Measurements from ENCODE around the gene ARMC9. TPM values are rescaled to one million over a fixed set of nuclear protein-coding genes. Genes with fewer than 3 reads are reported as not detected.
A peak's percentile ranks its signal among the peaks of the same experiment; 100 is the strongest.
"Not testable (repeated sequence)": the region's sequence is repeated elsewhere in the genome, so short reads cannot be mapped to it uniquely, and the experiment has no call there.

ARMC9 gene
- total and polyA plus RNA-seq, 2 donors = 13.5 to 25.9 TPM

- Histone ChIP-seq H3K4me3 (ENCODE audit: low read depth, low read length) (no peak overlapping the region), H3K36me3 (ENCODE audit: insufficient read depth) (peaks cover 1% of the 10 kb centered on the region), H3K27ac (ENCODE audit: low read depth) (no peak overlapping the region), H3K4me1 (ENCODE audit: insufficient read depth) (no peaks in the 10 kb centered on the region)
- 61% methylated on average over 5 of the region's 5 CpGs for WGBS
- no peak for DNase-seq (ENCODE audit: extremely low spot score)
Observed at GRCh38 chr2:231348704-231349373, 150.4 kb downstream of the ARMC9 start.

DNA sequence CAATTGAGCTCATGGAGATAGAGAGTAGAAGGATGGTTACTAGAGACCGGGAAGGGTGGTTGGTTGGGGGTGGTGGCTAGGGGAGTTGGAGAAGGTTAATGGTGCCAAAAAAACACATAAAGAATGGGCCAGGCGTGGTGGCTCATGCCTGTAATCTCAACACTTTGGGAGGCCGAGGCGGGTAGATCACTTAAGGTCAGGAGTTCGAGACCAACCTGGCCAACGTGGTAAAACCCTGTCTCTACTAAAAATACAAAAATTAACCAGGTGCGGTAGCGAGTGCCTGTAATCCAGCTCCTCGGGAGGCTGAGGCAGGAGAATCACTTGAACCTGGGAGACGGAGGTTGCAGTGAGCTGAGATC lies 150.9 kb downstream of the ARMC9 start:
- WGBS = 74% methylated on average over 10 of the region's 10 CpGs
- not testable (repeated sequence) for H3K4me3 ChIP-seq (ENCODE audit: low read depth, low read length); H3K4me1 ChIP-seq (ENCODE audit: insufficient read depth); DNase-seq (ENCODE audit: extremely low spot score); H3K27ac ChIP-seq (ENCODE audit: low read depth); H3K36me3 ChIP-seq (ENCODE audit: insufficient read depth)

GRCh38 chr2:231351648-231352047 lies 153.2 kb downstream of the ARMC9 start:
- H3K4me3 ChIP-seq (ENCODE audit: low read depth, low read length) = no peak overlapping the region
- DNase-seq (ENCODE audit: extremely low spot score) = no peak
- H3K27ac ChIP-seq (ENCODE audit: low read depth) = no peak overlapping the region
- no peaks in the 10 kb centered on the region for H3K4me1 ChIP-seq (ENCODE audit: insufficient read depth)
- 81% methylated on average over 5 of the region's 5 CpGs for WGBS
- no peaks in the 10 kb centered on the region for H3K36me3 ChIP-seq (ENCODE audit: insufficient read depth)

- Histone ChIP-seq H3K27ac (ENCODE audit: low read depth) (no peak overlapping the region), H3K36me3 (ENCODE audit: insufficient read depth) (no peaks in the 10 kb centered on the region), H3K4me3 (ENCODE audit: low read depth, low read length) (no peak overlapping the region), H3K4me1 (ENCODE audit: insufficient read depth) (no peaks in the 10 kb centered on the region)
- no peak for DNase-seq (ENCODE audit: extremely low spot score)
- WGBS = 95% methylated on average over 5 of the region's 6 CpGs
Observed at GRCh38 chr2:231353469-231353868, 155.0 kb downstream of the ARMC9 start.

DNA sequence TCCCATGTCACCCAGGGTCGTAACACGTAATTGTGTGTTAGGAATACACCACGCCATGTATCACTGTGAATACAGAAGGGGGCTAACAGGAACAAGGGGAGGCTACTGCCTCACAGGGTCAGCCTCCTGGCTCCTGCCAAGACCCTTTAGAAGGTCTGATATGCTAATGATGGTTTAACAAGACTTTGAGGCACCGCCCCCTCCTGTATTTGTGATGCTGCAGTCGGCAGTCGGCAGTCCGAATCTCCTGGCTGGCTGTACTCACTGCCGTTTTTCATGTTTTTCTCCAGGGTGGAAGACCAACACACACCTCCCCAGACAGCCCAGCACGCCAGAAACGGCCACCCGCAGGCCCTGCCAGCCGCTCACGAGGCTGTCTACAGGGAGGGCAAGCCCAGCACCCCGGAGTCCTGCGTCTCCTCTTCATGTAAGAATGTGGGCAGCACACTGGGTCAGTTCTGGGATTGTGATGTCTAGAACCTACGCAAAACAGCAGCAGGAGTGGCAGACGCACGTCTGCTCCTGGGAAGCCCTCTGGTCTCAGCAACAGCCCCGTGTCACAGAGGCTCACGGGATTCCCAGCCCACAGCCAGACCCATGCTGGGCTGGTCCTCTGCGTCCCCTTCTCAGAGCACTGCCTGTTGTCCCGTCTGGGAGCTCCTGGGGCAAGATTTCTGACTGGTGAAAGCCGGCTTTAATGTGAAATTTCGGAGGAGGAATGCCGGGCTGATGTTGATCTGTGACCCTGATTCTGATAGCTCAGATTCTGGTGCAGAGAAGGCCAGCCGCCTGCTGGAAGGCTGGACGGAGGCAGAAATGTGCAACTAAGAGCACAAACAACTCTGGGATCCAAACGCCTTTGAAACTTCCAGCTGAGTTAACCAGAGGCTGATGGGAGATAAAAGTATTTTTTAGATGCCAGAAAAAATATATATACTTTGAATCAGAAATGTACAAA lies 157.4 kb downstream of the ARMC9 start:
- no peaks in the 10 kb centered on the region for H3K36me3 ChIP-seq (ENCODE audit: insufficient read depth)
- H3K4me1 ChIP-seq (ENCODE audit: insufficient read depth) = no peaks in the 10 kb centered on the region
- 56% methylated on average over 28 of the region's 28 CpGs for WGBS
- H3K4me3 ChIP-seq (ENCODE audit: low read depth, low read length) = no peak overlapping the region
- H3K27ac ChIP-seq (ENCODE audit: low read depth) = no peak overlapping the region
- no peak for DNase-seq (ENCODE audit: extremely low spot score)

DNA sequence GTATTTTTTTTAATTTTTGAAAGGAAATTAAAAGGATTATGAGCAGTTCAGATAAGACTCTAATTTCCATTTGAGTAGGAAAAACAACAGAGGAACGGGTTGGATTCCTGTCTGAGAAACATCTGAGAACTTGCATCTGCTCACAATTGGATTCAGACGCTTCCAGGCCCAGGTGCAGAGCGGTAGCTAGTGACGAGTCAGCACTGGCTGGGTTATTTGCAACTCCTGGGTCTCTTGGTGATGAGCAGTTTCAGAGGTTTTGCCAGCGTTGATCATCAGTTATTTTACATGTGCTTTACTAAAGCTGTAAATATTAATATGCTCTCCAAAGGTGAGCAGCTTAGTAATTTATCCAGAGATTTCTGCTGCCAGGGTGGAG lies 158.0 kb downstream of the ARMC9 start:
- 60% methylated on average over 5 of the region's 5 CpGs for WGBS
- H3K4me1 ChIP-seq (ENCODE audit: insufficient read depth) = no peaks in the 10 kb centered on the region
- no peak overlapping the region for H3K27ac ChIP-seq (ENCODE audit: low read depth)
- DNase-seq (ENCODE audit: extremely low spot score) = peak; percentile 45
- no peak overlapping the region for H3K4me3 ChIP-seq (ENCODE audit: low read depth, low read length)
- no peaks in the 10 kb centered on the region for H3K36me3 ChIP-seq (ENCODE audit: insufficient read depth)

GRCh38 chr2:231357048-231357447 lies 158.6 kb downstream of the ARMC9 start:
- no peak overlapping the region for H3K27ac ChIP-seq (ENCODE audit: low read depth)
- no peak for DNase-seq (ENCODE audit: extremely low spot score)
- H3K4me3 ChIP-seq (ENCODE audit: low read depth, low read length) = no peak overlapping the region
- H3K4me1 ChIP-seq (ENCODE audit: insufficient read depth) = no peaks in the 10 kb centered on the region
- no peaks in the 10 kb centered on the region for H3K36me3 ChIP-seq (ENCODE audit: insufficient read depth)
- 95% methylated on average over 7 of the region's 7 CpGs for WGBS

DNA sequence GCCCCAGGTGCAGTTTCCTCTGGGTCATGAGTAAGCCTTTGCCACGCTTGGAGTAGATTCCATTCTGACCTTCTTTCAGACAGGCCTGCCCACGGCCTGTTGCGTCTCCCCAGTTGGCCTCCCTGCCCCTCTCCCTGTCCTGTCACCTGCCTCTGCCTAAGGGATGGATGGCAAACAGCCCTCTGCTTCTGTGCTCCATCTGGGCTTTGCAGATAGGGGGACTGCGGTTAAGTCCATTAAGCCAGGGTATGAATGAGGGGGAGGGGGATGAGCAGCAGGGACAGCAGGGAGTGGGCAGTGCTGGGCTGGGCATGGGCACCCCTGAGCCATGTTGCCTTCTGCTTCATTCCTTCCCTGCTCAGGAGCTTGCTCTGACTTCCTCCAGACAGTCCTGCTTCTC lies 159.5 kb downstream of the ARMC9 start:
- WGBS = 96% methylated on average over 4 of the region's 4 CpGs
- Histone ChIP-seq H3K27ac (ENCODE audit: low read depth) (no peak overlapping the region), H3K4me1 (ENCODE audit: insufficient read depth) (no peaks in the 10 kb centered on the region), H3K36me3 (ENCODE audit: insufficient read depth) (no peaks in the 10 kb centered on the region), H3K4me3 (ENCODE audit: low read depth, low read length) (no peak overlapping the region)
- DNase-seq (ENCODE audit: extremely low spot score) = no peak

GRCh38 chr2:231359441-231359840 lies 161.0 kb downstream of the ARMC9 start:
- Histone ChIP-seq H3K4me3 (ENCODE audit: low read depth, low read length) (no peak overlapping the region), H3K27ac (ENCODE audit: low read depth) (no peak overlapping the region), H3K4me1 (ENCODE audit: insufficient read depth) (no peaks in the 10 kb centered on the region), H3K36me3 (ENCODE audit: insufficient read depth) (no peaks in the 10 kb centered on the region)
- 95% methylated on average over 10 of the region's 10 CpGs for WGBS
- DNase-seq (ENCODE audit: extremely low spot score) = no peak

- Histone ChIP-seq H3K36me3 (ENCODE audit: insufficient read depth) (no peaks in the 10 kb centered on the region), H3K4me1 (ENCODE audit: insufficient read depth) (no peaks in the 10 kb centered on the region), H3K27ac (ENCODE audit: low read depth) (no peak overlapping the region), H3K4me3 (ENCODE audit: low read depth, low read length) (no peak overlapping the region)
- WGBS = 93% methylated on average over 11 of the region's 11 CpGs
- no peak for DNase-seq (ENCODE audit: extremely low spot score)
Observed at GRCh38 chr2:231359948-231360347, 161.5 kb downstream of the ARMC9 start.

DNA sequence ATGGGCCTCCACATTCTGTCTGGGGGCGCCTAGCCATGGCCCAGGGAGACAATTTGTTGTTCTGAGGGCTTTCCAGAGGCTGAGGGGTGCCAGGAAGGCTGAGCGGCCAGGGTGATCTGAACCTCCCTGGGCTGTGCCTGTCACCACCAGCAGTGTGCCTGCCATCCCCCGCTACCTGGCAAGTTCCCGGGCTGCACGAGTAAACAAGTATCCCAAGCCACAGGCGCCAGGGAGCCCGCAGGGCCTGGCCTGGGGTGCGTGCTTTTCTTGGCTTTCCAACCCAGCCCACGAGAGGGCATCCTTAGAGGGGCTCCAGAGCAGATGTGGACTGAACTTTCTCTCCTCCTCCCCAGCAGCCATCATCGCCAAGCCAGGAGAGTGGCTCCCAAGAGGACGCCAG lies 162.0 kb downstream of the ARMC9 start:
- H3K4me1 ChIP-seq (ENCODE audit: insufficient read depth) = no peaks in the 10 kb centered on the region
- WGBS = 91% methylated on average over 11 of the region's 11 CpGs
- no peak overlapping the region for H3K4me3 ChIP-seq (ENCODE audit: low read depth, low read length)
- no peak overlapping the region for H3K27ac ChIP-seq (ENCODE audit: low read depth)
- H3K36me3 ChIP-seq (ENCODE audit: insufficient read depth) = no peaks in the 10 kb centered on the region
- no peak for DNase-seq (ENCODE audit: extremely low spot score)

- no peak for DNase-seq (ENCODE audit: extremely low spot score)
- 95% methylated on average over 13 of the region's 13 CpGs for WGBS
- Histone ChIP-seq H3K4me1 (ENCODE audit: insufficient read depth) (no peaks in the 10 kb centered on the region), H3K27ac (ENCODE audit: low read depth) (no peak overlapping the region), H3K36me3 (ENCODE audit: insufficient read depth) (no peaks in the 10 kb centered on the region), H3K4me3 (ENCODE audit: low read depth, low read length) (no peak overlapping the region)
Observed at GRCh38 chr2:231360881-231361371, 162.5 kb downstream of the ARMC9 start.

DNA sequence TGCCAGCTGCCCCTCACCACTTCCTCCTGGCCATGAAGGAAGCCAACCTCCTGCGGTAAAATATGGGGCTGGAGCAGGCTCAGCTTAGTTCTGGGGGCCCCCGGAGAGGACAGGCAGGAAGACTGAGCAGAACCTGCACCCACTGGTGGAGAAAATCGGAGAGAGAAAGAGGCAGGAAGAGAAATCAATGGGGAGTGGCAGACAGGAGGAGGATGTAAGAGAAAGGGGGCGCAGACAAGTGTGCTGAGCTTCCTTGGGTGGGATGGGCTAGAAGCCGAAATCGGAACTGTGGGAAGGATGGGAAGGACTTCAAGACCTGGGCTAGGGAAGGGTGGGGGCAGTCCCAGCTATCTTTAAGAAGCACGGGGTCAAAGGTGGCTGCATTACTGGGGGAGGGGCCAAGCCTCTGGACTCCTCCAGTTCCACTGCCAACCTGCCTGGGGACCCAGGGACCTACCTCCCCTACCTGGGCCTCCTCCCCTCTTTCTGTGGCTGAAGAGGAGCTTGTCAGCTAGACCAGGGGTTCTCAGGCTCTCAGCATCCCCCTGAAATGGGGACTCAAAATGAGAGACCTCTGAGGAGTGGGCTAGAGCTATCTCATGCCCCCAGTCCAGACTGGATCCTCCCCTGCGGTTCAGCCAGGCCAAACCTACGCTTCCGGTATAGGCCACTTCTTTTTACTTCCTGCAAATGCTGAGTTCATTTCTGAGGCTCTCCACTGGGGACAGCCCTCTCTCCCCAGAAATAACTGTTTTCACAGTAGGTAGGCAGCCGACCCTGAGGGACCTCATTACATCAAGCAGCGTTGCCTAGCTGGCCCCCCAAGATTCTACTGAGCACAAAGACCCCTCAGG lies 163.5 kb downstream of the ARMC9 start:
- Histone ChIP-seq H3K4me3 (ENCODE audit: low read depth, low read length) (no peak overlapping the region), H3K4me1 (ENCODE audit: insufficient read depth) (no peaks in the 10 kb centered on the region), H3K36me3 (ENCODE audit: insufficient read depth) (no peaks in the 10 kb centered on the region), H3K27ac (ENCODE audit: low read depth) (no peak overlapping the region)
- no peak for DNase-seq (ENCODE audit: extremely low spot score)
- 82% methylated on average over 12 of the region's 12 CpGs for WGBS

All from urinary bladder (tissue), 4 donors.